MCF 10A (cell line): ENCODE results near the gene DLG2. TPM values are rescaled to one million over a fixed set of nuclear protein-coding genes. Genes with fewer than 3 reads are reported as not detected.

Source experiments
- BruUV-seq: library from RNA; stranded (reverse); fragments of 400-500 nt; replicated peaks from 2 replicates; lab custom pipeline; 2021; lab: Mats Ljungman, UMichigan
- CTCF ChIA-PET: fragments of 300-600 bp; sonication (Branson Sonifier 250); formaldehyde crosslinking; extraction: SDS; loops from one replicate; lab custom pipeline; 2021; ENCODE audit warnings: antibody characterized with exemption, inconsistent platforms; lab: Yijun Ruan, JAX
- POLR2A ChIA-PET: fragments of 300-600, 350-650 bp; sonication (Branson Sonifier 250); formaldehyde crosslinking; extraction: SDS; loops from one replicate; lab custom pipeline; 2020; ENCODE audit warnings: antibody characterized with exemption, inconsistent platforms; lab: Yijun Ruan, JAX
- DNase-seq: peaks from one replicate; pipeline ENCODE4 v3.0.0-alpha.2; 2018; ENCODE audit not compliant: unreplicated experiment
- H3K27ac Mint-ChIP-seq: one replicate; pipeline ENCODE4 v1.8.0; 2022; ENCODE audit warnings: mild to moderate bottlenecking, low read depth, mixed read lengths; ENCODE audit not compliant: unreplicated experiment
- H3K27me3 Mint-ChIP-seq: one replicate; pipeline ENCODE4 v1.8.0; 2022; ENCODE audit warnings: mixed read lengths; ENCODE audit not compliant: insufficient read depth, unreplicated experiment
- H3K36me3 Mint-ChIP-seq: one replicate; pipeline ENCODE4 v1.8.0; 2022; ENCODE audit warnings: mild to moderate bottlenecking, moderate library complexity, mixed read lengths; ENCODE audit not compliant: insufficient read depth, unreplicated experiment
- H3K4me1 Mint-ChIP-seq: one replicate; pipeline ENCODE4 v1.8.0; 2022; ENCODE audit warnings: mixed read lengths; ENCODE audit not compliant: insufficient read depth, unreplicated experiment
- H3K4me3 Mint-ChIP-seq: one replicate; pipeline ENCODE4 v1.8.0; 2022; ENCODE audit warnings: mild to moderate bottlenecking, moderate library complexity, mixed read lengths; ENCODE audit not compliant: unreplicated experiment
- H3K9me3 Mint-ChIP-seq: one replicate; pipeline ENCODE4 v1.8.0; 2022; ENCODE audit warnings: mixed read lengths; ENCODE audit not compliant: unreplicated experiment
- intact Hi-C: fragments of 100-400 bp; cut with micrococcal nuclease; formaldehyde crosslinking; loops from 2 replicates; pipeline ENCODE4 v1.14.1; 2022
- total RNA-seq: library from RNA; stranded (reverse); gene quantifications from 2 replicates; pipeline ENCODE4 v1.2.3, GENCODE V29; 2022
- TF ChIP-seq, protein P1 (sequence below): fragments of 200-600 bp; IDR thresholded peaks from one replicate; pipeline ENCODE4 v1.8.0; 2022; ENCODE audit warnings: antibody characterized with exemption, mild to moderate bottlenecking; ENCODE audit not compliant: unreplicated experiment

Gene DLG2
- total RNA-seq, 1 experiment from 2014 or later: 0.26 TPM

DNA sequence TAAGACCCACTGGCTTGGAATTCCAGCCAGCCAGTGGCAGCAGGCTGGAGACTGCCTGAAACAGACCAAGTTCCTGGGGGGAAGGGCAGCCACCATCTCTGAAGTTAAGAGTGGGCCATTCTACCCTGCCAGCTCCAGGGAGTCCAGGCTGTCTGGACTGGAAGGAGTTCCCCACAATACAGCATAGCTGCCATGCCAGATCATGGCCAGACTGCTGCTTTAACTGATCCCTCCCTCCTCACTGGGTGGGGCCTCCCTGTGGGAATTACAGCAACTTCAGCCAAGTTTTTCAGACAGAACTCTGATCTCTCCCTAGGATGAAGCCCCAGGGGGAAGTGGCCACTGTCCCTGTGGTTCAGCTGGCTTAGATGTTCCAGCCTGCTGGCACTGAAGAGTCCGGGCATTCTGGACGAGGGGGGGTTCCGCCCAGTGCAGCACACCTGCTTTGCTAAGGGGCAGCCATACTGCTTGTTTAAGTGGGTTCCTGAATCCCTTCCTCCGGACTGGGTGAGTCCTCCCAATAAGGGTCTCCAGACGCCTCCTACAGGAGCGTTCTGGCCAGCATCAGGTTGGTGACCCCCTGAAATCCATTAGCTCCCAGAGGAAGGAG lies 455.4 kb downstream of the DLG2 start:
- no peaks in the 10 kb centered on the region for H3K36me3 Mint-ChIP-seq
- H3K27ac Mint-ChIP-seq: no peak overlapping the region

GRCh38 chr11:85170184-85170583 lies 457.0 kb downstream of the DLG2 start:
- ChIA-PET POLR2A (no interaction called here), CTCF (no interaction called here)
- Mint-ChIP-seq H3K27me3 (peaks cover 15% of the 10 kb centered on the region), H3K36me3 (no peaks in the 10 kb centered on the region), H3K4me3 (no peak overlapping the region), H3K9me3 (peaks cover 7% of the 10 kb centered on the region), H3K27ac (no peak overlapping the region), H3K4me1 (peaks cover 8% of the 10 kb centered on the region)
- peak; percentile 61 for DNase-seq
- TF ChIP-seq, protein P1, sequence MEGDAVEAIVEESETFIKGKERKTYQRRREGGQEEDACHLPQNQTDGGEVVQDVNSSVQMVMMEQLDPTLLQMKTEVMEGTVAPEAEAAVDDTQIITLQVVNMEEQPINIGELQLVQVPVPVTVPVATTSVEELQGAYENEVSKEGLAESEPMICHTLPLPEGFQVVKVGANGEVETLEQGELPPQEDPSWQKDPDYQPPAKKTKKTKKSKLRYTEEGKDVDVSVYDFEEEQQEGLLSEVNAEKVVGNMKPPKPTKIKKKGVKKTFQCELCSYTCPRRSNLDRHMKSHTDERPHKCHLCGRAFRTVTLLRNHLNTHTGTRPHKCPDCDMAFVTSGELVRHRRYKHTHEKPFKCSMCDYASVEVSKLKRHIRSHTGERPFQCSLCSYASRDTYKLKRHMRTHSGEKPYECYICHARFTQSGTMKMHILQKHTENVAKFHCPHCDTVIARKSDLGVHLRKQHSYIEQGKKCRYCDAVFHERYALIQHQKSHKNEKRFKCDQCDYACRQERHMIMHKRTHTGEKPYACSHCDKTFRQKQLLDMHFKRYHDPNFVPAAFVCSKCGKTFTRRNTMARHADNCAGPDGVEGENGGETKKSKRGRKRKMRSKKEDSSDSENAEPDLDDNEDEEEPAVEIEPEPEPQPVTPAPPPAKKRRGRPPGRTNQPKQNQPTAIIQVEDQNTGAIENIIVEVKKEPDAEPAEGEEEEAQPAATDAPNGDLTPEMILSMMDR: no peak
- intact Hi-C loops: no loop called here
- BruUV-seq: no TSS peak

More for the DNA sequence above, 455.4 kb downstream of the DLG2 start:
- Mint-ChIP-seq H3K9me3 (peaks cover 16% of the 10 kb centered on the region), H3K27me3 (peaks cover 15% of the 10 kb centered on the region), H3K4me3 (no peak overlapping the region), H3K4me1 (peaks cover 8% of the 10 kb centered on the region)
- TF ChIP-seq, protein P1: no peak
- ChIA-PET POLR2A (interaction anchor here (0.7 kb wide), 1 partner anchor 777 kb away, joined by 3 read pairs; no protein-coding TSS in a partner anchor), CTCF (interaction anchor here (0.5 kb wide), 1 partner anchor 37 kb away, joined by 3 read pairs; no protein-coding TSS in a partner anchor)
- intact Hi-C loops: no loop called here
- no TSS peak for BruUV-seq
- DNase-seq: peak; percentile 10

GRCh38 chr11:85167471-85167870 lies 459.7 kb downstream of the DLG2 start:
- POLR2A ChIA-PET: no interaction called here
- no TSS peak for BruUV-seq
- Mint-ChIP-seq H3K27me3 (no peaks in the 10 kb centered on the region), H3K4me3 (no peak overlapping the region), H3K9me3 (peaks cover 2% of the 10 kb centered on the region), H3K4me1 (peaks cover 8% of the 10 kb centered on the region), H3K27ac (no peak overlapping the region), H3K36me3 (no peaks in the 10 kb centered on the region)
- intact Hi-C loops: no loop called here
- CTCF ChIA-PET: no interaction called here
- TF ChIP-seq, protein P1: no peak
- no peak for DNase-seq

GRCh38 chr11:85167038-85167437 lies 460.1 kb downstream of the DLG2 start:
- no peak for DNase-seq
- intact Hi-C loops: no loop called here
- no peak overlapping the region for H3K27ac Mint-ChIP-seq
- TF ChIP-seq, protein P1: no peak
- H3K36me3 Mint-ChIP-seq: no peaks in the 10 kb centered on the region
- H3K9me3 Mint-ChIP-seq: no peaks in the 10 kb centered on the region
- BruUV-seq: no TSS peak
- ChIA-PET POLR2A (no interaction called here), CTCF (no interaction called here)
- no peaks in the 10 kb centered on the region for H3K27me3 Mint-ChIP-seq
- H3K4me3 Mint-ChIP-seq: no peak overlapping the region
- H3K4me1 Mint-ChIP-seq: peaks cover 8% of the 10 kb centered on the region
